ENCODE data around the gene ACR.

The ACR gene

DNA sequence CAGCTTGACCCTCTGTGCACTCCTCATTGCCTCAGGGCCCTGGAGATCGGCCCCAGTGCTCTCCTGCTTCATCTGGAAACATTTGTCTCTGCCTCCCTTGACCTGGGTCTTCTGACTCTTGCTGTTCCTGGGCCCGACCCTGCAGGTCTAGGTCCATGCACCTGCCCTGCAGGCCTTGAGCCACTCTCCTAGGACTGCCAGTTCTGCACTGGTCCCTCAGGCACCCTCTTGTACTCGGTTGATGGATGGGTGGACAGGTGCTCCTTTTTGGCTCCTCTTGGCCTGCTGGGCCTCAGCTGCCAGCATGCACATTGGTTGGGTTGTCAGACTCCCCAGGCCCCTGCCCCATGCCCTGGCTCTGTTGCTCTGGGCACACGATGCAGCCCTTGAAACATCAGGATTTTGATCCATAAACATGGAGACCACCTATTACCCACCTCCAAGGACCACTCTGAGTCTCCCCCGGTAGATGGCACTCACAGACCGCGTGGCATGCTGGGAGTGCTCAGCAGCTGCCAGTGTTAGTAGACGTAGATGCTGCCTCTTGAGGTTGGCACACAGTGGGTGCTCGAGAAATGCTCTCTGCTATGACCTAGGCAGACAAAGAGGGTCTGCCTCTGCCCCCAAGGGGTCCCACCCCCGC is 20.2 kb upstream of the ACR start:
- no peak for DNase-seq

DNA sequence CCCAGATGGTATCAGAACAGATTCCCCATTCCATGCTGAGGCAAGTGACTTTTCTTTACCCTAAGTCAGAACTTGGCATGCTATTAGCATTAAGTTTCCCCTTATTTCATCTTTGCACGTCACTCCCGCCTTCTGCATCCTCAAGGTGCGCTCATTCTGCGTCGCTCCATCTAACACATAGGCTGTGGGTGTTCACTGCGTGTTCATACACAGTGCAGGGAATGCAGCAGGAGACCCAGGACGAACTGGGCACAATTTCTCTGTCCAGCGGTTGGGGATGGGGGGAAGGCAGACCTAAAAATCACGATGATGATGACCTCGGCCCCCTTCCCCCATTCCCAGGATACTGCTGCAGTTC is 19.7 kb upstream of the ACR start:
- DNase-seq = no peak

DNA sequence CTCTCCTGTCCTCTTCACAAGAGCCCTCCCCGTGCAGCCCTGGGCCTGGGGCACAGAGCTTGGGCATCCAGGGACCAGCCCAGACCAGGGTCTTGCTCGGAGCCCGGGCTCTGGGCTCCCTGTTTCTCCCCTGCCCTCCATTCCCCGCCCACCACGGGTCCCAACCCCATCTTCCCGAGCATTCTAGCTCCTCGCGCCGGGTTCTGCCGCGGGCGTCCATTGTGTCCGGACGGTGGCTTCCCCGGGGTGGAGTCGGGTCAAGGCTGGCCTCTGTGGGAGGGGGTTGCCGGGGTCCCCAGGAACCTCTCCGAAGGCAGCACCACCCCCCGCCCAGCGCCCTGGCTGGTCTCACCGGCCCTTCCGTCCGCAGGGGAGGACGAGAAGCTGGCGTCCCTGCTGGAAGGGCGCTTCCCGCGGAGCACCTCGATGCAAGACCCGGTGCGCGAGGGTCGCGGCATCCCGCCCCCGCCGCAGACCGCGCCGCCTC is 18.1 kb upstream of the ACR start:
- no peak for DNase-seq

DNA sequence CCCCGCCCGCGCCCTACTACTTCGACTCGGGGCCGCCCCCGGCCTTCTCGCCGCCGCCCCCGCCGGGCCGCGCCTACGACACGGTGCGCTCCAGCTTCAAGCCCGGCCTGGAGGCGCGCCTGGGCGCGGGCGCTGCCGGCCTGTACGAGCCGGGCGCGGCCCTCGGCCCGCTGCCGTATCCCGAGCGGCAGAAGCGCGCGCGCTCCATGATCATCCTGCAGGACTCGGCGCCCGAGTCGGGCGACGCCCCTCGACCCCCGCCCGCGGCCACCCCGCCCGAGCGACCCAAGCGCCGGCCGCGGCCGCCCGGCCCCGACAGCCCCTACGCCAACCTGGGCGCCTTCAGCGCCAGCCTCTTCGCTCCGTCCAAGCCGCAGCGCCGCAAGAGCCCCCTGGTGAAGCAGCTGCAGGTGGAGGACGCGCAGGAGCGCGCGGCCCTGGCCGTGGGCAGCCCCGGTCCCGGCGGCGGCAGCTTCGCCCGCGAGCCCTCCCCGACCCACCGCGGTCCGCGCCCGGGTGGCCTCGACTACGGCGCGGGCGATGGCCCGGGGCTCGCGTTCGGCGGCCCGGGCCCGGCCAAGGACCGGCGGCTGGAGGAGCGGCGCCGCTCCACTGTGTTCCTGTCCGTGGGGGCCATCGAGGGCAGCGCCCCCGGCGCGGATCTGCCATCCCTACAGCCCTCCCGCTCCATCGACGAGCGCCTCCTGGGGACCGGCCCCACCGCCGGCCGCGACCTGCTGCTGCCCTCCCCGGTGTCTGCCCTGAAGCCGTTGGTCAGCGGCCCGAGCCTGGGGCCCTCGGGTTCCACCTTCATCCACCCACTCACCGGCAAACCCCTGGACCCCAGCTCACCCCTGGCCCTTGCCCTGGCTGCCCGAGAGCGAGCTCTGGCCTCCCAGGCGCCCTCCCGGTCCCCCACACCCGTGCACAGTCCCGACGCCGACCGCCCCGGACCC is 17.4 kb upstream of the ACR start:
- DNase-seq = no peak

DNA sequence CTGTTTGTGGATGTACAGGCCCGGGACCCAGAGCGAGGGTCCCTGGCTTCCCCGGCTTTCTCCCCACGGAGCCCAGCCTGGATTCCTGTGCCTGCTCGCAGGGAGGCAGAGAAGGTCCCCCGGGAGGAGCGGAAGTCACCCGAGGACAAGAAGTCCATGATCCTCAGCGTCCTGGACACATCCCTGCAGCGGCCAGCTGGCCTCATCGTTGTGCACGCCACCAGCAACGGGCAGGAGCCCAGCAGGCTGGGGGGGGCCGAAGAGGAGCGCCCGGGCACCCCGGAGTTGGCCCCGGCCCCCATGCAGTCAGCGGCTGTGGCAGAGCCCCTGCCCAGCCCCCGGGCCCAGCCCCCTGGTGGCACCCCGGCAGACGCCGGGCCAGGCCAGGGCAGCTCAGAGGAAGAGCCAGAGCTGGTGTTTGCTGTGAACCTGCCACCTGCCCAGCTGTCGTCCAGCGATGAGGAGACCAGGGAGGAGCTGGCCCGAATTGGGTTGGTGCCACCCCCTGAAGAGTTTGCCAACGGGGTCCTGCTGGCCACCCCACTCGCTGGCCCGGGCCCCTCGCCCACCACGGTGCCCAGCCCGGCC is 16.7 kb upstream of the ACR start:
- DNase-seq = no peak

DNA sequence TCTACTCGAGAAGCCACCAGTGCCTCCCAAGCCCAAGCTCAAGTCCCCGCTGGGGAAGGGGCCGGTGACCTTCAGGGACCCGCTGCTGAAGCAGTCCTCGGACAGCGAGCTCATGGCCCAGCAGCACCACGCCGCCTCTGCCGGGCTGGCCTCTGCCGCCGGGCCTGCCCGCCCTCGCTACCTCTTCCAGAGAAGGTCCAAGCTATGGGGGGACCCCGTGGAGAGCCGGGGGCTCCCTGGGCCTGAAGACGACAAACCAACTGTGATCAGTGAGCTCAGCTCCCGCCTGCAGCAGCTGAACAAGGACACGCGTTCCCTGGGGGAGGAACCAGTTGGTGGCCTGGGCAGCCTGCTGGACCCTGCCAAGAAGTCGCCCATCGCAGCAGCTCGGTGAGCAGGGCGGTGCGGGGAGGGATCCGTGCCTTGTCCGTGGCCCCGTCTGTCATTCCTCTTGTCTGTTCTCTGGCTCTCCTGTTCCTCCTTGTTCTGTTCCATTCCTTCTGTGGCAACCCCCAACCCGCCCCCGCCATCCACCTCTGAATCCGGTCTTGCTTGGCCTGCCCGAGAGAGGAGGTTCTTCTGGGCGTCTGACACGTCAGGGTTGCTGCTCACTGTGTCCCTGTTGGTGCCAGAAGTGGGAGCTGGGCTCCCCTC is 15.8 kb upstream of the ACR start:
- no peak for DNase-seq

DNA sequence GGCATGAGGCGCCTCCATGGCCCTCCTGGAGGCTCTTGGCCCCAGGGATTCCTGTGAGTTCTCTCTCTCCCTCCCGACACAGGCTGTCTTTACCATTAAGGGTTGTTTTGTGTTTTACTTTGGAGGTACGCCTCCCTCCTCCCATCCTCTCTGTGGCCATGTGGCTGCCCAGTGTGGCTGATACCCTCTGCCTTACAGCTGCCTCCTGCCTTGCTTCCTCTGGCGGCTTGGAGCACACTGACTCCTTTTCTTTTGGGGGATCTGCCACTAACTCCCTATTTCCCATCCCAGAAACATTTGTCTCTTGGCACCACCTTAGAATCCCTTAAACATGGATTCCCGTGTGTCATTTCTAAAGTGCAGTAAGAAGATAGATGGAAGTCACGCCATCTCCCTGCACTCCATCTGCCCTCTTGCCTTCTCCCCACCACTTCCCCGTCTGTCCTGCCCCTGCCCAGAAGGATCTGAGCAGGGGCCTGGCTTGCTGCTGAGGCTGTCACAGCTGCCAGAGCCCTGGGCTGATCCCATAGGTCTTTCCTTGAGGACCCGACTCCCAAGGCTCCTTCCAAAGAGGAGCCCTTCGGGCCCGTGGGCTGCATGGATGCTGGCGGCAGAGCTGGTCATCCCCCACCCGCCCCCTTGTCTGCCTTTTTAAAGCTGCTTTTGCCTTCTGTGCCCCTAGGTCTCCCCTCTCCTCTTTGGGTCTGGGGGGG is 15.1 kb upstream of the ACR start:
- DNase-seq = no peak

DNA sequence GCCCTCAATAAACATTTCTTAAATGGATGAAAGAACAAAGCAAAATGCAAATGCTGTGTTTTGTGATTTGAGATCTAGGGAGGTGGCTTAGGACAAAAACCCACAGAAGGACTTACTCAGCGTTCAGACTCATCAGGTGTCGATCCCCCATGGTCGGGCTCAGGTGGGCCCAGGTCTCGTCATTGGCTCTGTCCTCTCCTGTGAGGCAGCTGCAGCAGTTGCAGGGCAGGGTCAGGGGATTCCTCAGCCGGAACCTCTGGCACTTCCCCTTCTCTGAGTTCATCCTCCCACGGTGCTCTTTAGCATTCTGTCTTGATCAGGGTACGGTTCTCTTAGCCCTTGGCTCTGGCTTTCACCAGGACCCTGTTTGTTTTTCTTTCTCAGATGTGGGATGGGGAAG is 14.0 kb upstream of the ACR start:
- no peak for DNase-seq

DNA sequence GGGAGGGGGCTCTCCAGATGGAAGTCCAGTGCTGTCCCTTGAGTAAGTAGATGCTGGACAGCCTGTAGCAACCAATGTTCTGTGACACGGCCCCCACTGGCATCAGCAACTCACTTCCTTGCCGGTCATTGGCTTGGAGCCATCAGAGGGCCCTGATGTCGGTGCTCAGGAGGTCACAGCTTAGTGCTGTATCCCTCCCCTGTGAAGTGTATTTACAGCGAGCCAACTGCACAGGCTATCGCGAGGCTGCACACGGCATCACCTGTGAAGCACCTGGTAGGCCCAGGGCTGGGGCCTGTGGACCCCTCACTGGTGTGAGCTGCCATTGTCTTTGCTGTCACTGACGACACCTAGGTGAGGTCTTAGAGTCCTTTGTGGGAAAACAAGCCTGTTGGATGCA is 13.4 kb upstream of the ACR start:
- no peak for DNase-seq

DNA sequence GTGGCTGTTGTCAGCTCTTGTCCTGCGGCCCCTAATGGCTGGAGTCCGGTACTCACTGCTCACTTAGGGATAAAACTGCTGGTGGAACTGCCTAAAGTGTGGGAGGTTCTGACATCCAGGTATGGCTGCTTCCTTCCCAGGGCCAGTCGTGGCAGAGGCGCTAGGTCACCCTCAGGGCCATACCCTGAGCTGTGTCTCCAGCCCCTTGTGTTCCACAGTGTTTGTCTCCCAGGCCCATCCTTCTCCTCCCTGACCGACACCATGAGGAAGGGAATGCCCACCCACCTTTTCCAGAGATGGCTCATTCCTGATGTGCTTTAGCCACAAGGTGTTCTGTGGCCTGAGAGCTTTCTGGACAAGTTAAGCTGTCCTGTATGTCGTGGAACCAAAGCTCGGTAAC is 12.4 kb upstream of the ACR start:
- no peak for DNase-seq

DNA sequence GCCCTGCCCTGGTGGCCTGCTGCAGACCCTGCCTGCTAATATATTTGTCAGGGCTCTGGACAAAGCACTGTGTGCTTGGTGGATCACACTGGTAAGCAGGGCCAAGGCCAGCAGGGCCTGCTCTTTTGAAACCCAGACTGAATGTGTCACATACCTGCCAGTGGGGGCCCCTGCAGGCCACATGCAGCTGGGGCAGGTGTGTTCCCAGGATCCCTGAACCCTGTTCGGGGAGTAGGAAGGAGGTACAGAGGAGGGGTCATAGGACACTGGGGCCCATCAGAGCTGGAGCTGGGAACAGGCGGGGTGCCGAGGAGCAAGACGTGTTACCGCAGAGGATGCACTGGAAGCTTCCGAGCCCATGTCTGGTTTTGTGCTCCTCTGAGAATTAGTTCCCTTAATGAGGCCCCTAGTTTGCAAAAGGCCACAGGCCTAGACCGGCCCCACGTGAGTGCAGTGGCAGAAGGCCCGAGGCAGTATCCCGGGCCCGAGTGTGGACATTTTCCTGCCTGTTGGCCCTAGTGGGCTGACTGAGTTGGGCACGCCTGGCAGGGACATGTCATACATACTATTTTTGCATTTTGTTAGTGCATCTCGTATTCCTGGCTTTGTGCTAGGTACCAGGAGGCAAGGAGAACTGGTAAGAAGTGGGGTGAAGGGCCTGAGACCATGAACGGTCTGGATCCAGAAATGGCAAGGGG is 11.2 kb upstream of the ACR start:
- DNase-seq = no peak

DNA sequence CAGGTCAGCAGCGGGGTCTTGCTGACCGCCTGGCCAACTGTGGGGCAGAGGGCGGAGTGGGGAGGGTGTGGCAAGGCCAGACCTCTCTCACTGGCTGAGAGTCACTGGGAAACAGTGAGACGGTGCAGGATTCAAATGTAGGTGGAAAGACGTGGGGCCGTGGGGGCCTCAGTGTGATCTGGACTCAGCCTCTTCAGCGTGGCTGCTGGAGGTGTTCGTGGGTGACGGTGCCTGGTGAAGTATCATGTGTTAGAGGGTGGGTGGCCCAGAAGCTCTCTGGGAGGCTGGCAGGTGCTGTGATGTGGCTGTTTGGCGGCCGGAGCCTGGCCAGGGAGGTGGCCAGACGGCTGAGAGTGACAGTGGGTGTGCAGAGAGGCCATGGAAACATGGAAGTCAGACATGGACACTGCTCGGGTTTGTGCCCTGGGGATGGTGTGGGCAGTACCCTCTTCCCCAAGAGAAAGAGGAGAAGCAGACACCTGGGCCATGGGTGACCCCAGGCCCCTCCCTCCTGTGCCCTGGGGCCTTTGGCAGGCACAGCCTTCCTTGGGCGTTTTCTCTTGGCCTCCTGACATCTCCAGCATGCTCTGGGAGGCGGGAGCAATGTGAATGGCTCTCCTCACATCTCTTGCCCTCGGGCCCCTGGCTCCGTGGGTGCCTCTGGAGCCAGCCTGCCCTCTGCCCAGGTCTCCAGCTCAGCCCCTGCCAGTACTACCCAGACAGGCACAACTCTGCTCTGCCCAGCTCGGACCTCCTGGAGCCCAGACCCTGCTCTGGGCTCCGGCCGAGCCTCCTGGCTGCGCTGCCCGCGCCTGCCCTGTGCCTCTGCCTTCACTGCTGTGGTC is 10.1 kb upstream of the ACR start:
- DNase-seq = no peak

DNA sequence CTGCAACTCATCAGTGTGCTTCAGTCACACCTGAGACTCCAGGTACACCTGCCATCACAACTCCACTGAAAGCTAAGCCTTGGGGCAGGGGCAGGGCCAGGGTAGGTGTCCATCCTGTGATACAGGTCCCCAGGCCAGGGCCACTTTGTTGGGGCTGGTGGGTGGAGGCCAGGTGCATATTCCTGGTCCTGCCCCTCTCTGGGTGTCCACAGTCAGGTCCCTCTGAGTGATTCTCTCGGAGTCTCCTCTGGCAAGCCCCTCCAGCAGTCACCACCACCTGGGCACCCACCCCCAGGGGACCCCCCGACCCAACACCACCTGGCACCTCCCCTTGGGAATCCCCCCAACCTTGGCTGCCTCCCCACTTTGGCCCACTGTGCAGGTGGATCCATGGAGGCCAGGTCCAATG is 9.5 kb upstream of the ACR start:
- DNase-seq = no peak

DNA sequence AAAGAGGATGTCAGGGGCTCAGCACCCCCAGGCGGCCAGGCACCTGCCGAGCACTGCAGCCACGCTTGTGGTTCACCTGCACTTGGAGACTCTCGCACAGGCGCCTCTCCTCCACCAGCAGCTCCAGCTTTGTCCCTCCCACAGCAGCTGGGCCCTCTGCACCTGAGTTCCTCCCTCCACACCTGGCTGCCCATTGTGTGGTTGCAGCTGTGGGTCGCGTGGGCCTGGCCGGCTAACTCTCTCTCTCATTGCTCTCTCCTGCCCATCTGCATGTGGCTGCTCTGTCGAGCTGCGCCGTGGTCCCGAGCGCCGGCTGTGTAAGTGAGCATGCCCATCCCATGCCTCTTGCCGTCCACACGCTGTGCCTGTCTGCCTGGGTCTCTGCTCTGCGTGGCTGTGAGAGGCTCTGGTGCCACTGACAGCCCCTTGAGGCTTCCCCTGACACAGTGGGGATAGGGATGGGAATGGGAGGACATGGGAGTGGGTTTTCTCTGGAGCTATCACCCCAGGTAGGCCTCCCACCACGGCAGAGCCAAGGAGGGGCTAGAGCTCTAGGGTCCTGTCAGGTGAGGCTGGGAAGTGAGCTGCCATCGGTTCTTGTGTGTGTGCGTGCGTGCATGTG is 8.5 kb upstream of the ACR start:
- no peak for DNase-seq

DNA sequence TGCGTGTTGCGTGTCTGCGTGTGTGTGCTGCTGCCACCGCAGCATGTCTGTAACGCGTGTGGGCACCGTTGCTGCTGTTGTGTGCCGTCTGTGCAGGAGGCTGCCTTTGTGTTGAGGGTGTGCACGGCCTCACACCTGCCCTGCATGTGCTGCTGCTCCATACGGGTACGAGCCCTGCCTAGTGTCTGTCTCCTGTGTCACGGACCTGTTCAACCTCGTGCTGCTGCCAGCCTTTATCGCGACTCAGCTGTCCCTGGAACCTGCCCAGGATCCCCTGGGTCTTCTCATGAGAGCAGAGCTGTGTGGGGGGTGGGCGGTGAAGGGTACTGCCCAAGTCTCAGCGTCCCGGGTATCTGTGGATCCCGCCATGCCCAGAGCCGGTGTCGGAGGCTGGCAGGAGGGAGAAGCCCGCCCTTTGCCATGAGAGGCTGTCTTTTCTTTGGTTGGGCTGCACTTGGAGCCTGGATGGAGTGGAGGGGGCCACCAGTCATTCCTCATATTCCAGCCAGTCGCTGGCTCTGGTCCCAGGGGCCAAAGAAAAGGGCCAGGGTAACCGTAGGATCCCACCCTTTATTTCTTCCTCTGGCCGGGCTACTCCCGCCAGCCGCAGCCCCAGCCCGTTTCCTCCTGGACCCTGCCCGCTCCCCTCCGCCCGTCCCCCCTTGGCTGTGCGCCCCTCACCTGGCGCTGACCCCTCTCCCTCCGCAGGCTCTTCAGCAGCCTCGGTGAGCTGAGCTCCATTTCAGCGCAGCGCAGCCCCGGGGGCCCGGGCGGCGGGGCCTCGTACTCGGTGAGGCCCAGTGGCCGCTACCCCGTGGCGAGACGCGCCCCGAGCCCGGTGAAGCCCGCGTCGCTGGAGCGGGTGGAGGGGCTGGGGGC is 7.8 kb upstream of the ACR start:
- no peak for DNase-seq

DNA sequence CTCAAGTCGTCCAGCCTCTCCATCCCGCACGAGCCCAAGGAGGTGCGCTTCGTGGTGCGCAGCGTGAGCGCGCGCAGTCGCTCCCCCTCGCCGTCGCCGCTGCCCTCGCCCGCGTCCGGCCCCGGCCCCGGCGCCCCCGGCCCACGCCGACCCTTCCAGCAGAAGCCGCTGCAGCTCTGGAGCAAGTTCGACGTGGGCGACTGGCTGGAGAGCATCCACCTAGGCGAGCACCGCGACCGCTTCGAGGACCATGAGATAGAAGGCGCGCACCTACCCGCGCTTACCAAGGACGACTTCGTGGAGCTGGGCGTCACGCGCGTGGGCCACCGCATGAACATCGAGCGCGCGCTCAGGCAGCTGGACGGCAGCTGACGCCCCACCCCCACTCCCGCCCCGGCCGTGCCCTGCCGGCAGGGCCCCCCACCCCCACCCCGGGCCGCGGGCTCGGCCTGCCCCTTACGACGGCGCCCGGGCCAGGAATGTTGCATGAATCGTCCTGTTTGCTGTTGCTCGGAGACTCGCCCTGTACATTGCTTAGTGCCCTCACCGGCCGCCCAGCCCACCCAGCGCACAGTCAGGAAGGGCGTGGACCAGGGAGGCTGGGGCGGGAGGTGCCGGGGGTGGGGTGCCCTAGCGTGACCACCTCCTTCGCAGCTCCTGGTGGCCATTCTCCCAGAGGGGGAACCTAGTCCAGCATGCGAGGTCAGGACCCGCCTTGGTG is 6.9 kb upstream of the ACR start:
- no peak for DNase-seq

DNA sequence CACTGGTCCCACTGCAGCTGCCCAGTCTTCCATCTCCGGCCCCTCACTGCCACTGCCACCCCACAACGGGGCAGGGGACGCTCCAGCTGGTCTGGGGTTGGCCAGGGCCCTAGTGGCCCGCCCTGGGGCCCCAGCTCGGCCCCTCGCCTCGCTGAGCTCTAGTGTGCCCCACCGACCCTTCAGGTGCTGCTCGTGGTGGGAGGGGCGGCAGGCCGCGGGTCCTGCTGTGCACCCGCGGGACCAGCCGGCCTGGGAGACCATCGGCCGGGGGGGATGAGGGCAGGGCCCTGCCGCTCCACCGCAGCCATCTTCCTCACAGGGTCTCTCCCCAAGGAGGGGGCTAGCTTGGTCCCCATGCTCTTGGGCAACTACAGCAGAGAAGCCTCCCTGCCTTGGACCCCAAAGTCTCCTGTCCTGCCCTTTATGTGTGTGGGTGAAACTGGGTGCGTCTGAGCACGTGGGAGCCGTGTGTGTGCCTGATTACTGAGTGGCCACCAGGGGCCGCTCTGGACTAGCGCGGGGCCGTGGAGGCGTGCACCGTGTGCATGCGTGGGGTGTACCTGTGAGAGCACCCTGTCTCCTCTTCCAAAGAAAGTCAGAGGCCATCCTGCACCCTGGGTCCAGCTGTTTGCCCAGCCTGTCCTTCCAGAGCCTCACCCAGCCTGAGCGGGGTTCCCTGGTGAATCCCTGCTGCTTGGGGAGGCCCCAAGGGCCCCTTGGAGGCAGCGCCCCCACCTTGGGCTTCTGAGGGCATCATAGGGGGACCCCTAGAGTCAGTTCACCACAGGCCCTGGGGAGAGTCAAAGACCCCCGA is 6.0 kb upstream of the ACR start:
- peak in 1 of 2 experiments; percentile 31 for DNase-seq

DNA sequence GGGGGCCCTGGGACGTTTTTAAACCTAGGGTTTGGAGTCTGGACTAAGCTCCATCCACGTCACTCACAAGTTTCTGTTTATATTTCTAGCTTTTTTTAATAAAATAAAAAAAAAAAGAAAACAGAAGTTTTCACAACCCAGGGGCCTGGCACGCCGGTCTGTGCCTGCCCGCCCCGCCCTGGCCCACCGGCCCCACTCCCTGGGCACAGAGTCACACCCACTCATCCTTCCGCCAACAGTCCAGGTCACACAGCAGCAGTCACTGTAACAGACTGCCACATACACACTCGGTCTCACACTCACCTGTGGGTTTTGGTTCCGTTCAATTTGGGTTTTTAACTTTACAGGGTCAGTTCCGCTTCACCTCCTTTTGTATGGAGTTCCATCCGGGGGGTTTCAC is 5.3 kb upstream of the ACR start:
- no peak for DNase-seq

Measured in NCI-H446 (cell line).